Urinary bladder (tissue), 4 donors: ENCODE measurements around the gene VWCE. TPM values are rescaled to one million over a fixed set of nuclear protein-coding genes. Genes with fewer than 3 reads are reported as not detected.
"Not testable (repeated sequence)": the region's sequence is repeated elsewhere in the genome, so short reads cannot be mapped to it uniquely, and the experiment has no call there.

Experiments
- DNase-seq: peaks from one replicate; pipeline ENCODE4 v3.0.0-alpha.2; 2015; ENCODE audit errors: extremely low spot score
- H3K27ac ChIP-seq: one replicate; pipeline ENCODE4 v1.5.1; 2013; ENCODE audit warnings: low read depth, mild to moderate bottlenecking, moderate library complexity
- H3K36me3 ChIP-seq: one replicate; pipeline ENCODE4 v1.6.1; 2013; ENCODE audit warnings: mild to moderate bottlenecking, moderate library complexity; ENCODE audit not compliant: insufficient read depth
- H3K4me1 ChIP-seq: one replicate; pipeline ENCODE4 v1.6.1; 2013; ENCODE audit warnings: mild to moderate bottlenecking, moderate library complexity; ENCODE audit not compliant: insufficient read depth
- H3K4me3 ChIP-seq: one replicate; pipeline ENCODE4 v1.5.1; 2013; ENCODE audit warnings: low read depth, low read length
- WGBS: extraction: QIAGEN DNeasy Blood & Tissue Kit; methylation state at CpG from one replicate; pipeline ENCODE4 v1.1.7; 2013; 5-methylcytosine and 5-hydroxymethylcytosine counted together
- polyA plus RNA-seq: library from polyadenylated mRNA; stranded (reverse); fragments of 200-250 nt; gene quantifications from one replicate; pipeline ENCODE4 v1.2.3, GENCODE V29; 2013
- total RNA-seq: library from RNA; depleted of rRNA; stranded (reverse); fragments of >200 nt; gene quantifications from one replicate; pipeline ENCODE4 v1.2.3, GENCODE V29; 2014
- donor health status: healthy with polysubstance abuse.
- donor health status: healthy.

Gene VWCE
- total and polyA plus RNA-seq, 2 donors: 0.63 to 0.67 TPM

GRCh38 chr11:61218306-61218705 lies 76.8 kb downstream of the VWCE start:
- no CpG with 5 or more reads among the region's 4 CpGs for WGBS
- H3K4me1 ChIP-seq, DNase-seq, H3K36me3 ChIP-seq, H3K4me3 ChIP-seq, H3K27ac ChIP-seq: not testable (repeated sequence)

GRCh38 chr11:61213711-61214324 lies 81.3 kb downstream of the VWCE start:
- WGBS: no CpG with 5 or more reads among the region's 3 CpGs
- not testable (repeated sequence) for H3K27ac ChIP-seq, DNase-seq, H3K4me1 ChIP-seq, H3K4me3 ChIP-seq, H3K36me3 ChIP-seq

GRCh38 chr11:61212202-61212601 lies 82.9 kb downstream of the VWCE start:
- not testable (repeated sequence) for H3K4me3 ChIP-seq, H3K4me1 ChIP-seq, H3K27ac ChIP-seq, H3K36me3 ChIP-seq, DNase-seq
- no CpG with 5 or more reads among the region's 15 CpGs for WGBS

GRCh38 chr11:61211327-61211952 lies 83.7 kb downstream of the VWCE start:
- 70% methylated on average over 7 of the region's 10 CpGs for WGBS
- not testable (repeated sequence) for H3K27ac ChIP-seq, DNase-seq, H3K36me3 ChIP-seq, H3K4me1 ChIP-seq, H3K4me3 ChIP-seq

- WGBS: no CpG with 5 or more reads among the region's 6 CpGs
- not testable (repeated sequence) for H3K36me3 ChIP-seq, DNase-seq, H3K27ac ChIP-seq, H3K4me3 ChIP-seq, H3K4me1 ChIP-seq
Observed at GRCh38 chr11:61210629-61211028, 84.5 kb downstream of the VWCE start.

Other genes with a start within 250 kb of the VWCE start
- gene CD5, start 192.8 kb downstream of the VWCE start, total RNA-seq: not detected
- 0.62 TPM for gene CD5, start 192.8 kb downstream of the VWCE start, polyA plus RNA-seq
- gene VPS37C, start 133.9 kb downstream of the VWCE start, total RNA-seq: 8.6 TPM
- 23.5 TPM for gene VPS37C, start 133.9 kb downstream of the VWCE start, polyA plus RNA-seq
- gene PGA3, start 91.8 kb downstream of the VWCE start, total RNA-seq: 1.3 TPM
- 0.60 TPM for gene PGA3, start 91.8 kb downstream of the VWCE start, polyA plus RNA-seq
- 1.2 TPM for gene PGA4, start 73.0 kb downstream of the VWCE start, total RNA-seq
- 1.1 TPM for gene PGA4, start 73.0 kb downstream of the VWCE start, polyA plus RNA-seq
- gene PGA5, start 54.1 kb downstream of the VWCE start, total RNA-seq: 0.69 TPM
- 0.38 TPM for gene PGA5, start 54.1 kb downstream of the VWCE start, polyA plus RNA-seq
- gene DDB1, start 37.8 kb upstream of the VWCE start, total RNA-seq: 136 TPM
- 109 TPM for gene DDB1, start 37.8 kb upstream of the VWCE start, polyA plus RNA-seq
- gene TKFC, start 37.9 kb upstream of the VWCE start, total RNA-seq: 8.3 TPM
- gene TKFC, start 37.9 kb upstream of the VWCE start, polyA plus RNA-seq: 27.6 TPM
- gene CYB561A3, start 66.6 kb upstream of the VWCE start, total RNA-seq: 19.6 TPM
- 34.9 TPM for gene CYB561A3, start 66.6 kb upstream of the VWCE start, polyA plus RNA-seq
- 25.5 TPM for gene TMEM138, start 67.1 kb upstream of the VWCE start, total RNA-seq
- 34.3 TPM for gene TMEM138, start 67.1 kb upstream of the VWCE start, polyA plus RNA-seq
- 20.5 TPM for gene TMEM216, start 97.3 kb upstream of the VWCE start, total RNA-seq
- gene TMEM216, start 97.3 kb upstream of the VWCE start, polyA plus RNA-seq: 17.4 TPM
- gene CPSF7, start 134.7 kb upstream of the VWCE start, total RNA-seq: 32.9 TPM
- 61.1 TPM for gene CPSF7, start 134.7 kb upstream of the VWCE start, polyA plus RNA-seq
- gene SDHAF2, start 134.8 kb upstream of the VWCE start, total RNA-seq: 36.6 TPM
- 40.7 TPM for gene SDHAF2, start 134.8 kb upstream of the VWCE start, polyA plus RNA-seq
- gene LRRC10B, start 213.4 kb upstream of the VWCE start, total RNA-seq: not detected
- 2.7 TPM for gene LRRC10B, start 213.4 kb upstream of the VWCE start, polyA plus RNA-seq